RWPE2 (cell line): ENCODE results near the gene ITGB7.

Experiments
- ATAC-seq: fragments of 200-7000 bp; cut with Tn5 transposase; 3 replicates; pipeline ENCODE4 v1.9.1; 2021; ENCODE audit warnings: low read depth
- DNase-seq: peaks from one replicate; pipeline ENCODE4 v3.0.0-alpha.2; 2020; ENCODE audit warnings: low spot score
- H3K27ac ChIP-seq: fragments of 450-650 bp; 2 replicates; pipeline ENCODE4 v1.5.1; 2017; ENCODE audit warnings: mild to moderate bottlenecking; ENCODE audit not compliant: poor library complexity, severe bottlenecking
- H3K27me3 ChIP-seq: fragments of 250-450 bp; sonication (Bioruptor Pico); 2 replicates; pipeline ENCODE4 v1.5.1; 2021; ENCODE audit warnings: mild to moderate bottlenecking, moderate library complexity; ENCODE audit not compliant: insufficient read depth, poor library complexity, severe bottlenecking
- H3K36me3 ChIP-seq: fragments of 250-450 bp; sonication (Bioruptor Pico); 2 replicates; pipeline ENCODE4 v1.5.1; 2020; ENCODE audit warnings: low read depth, mild to moderate bottlenecking, moderate library complexity
- H3K4me1 ChIP-seq: fragments of 250-450 bp; sonication (Bioruptor Pico); 2 replicates; pipeline ENCODE4 v1.5.1; 2021; ENCODE audit warnings: mild to moderate bottlenecking, moderate library complexity; ENCODE audit not compliant: insufficient read depth, poor library complexity, severe bottlenecking
- H3K4me3 ChIP-seq: fragments of 250-450 bp; sonication (Bioruptor Pico); 2 replicates; pipeline ENCODE4 v1.5.1; 2021; ENCODE audit warnings: mild to moderate bottlenecking, moderate library complexity; ENCODE audit not compliant: severe bottlenecking
- H3K9me3 ChIP-seq: fragments of 250-450 bp; sonication (Bioruptor Pico); 2 replicates; pipeline ENCODE4 v1.5.1; 2021; ENCODE audit warnings: mild to moderate bottlenecking, moderate library complexity; ENCODE audit not compliant: severe bottlenecking
- TF ChIP-seq, protein P1 (sequence below): fragments of 450-650 bp; IDR thresholded peaks from one replicate; pipeline ENCODE4 v1.5.1; 2017; ENCODE audit warnings: mild to moderate bottlenecking, moderate library complexity; ENCODE audit not compliant: poor library complexity, severe bottlenecking

The ITGB7 gene

GRCh38 chr12:53193040-53193439 is 14.0 kb downstream of the ITGB7 start:
- Histone ChIP-seq H3K27me3 (no peaks in the 10 kb centered on the region), H3K4me1 (no peaks in the 10 kb centered on the region), H3K36me3 (peaks cover 5% of the 10 kb centered on the region; the same call in 1 of the 2 replicates), H3K9me3 (no peaks in the 10 kb centered on the region), H3K4me3 (no peak overlapping the region), H3K27ac (no peak overlapping the region)
- TF ChIP-seq, protein P1, sequence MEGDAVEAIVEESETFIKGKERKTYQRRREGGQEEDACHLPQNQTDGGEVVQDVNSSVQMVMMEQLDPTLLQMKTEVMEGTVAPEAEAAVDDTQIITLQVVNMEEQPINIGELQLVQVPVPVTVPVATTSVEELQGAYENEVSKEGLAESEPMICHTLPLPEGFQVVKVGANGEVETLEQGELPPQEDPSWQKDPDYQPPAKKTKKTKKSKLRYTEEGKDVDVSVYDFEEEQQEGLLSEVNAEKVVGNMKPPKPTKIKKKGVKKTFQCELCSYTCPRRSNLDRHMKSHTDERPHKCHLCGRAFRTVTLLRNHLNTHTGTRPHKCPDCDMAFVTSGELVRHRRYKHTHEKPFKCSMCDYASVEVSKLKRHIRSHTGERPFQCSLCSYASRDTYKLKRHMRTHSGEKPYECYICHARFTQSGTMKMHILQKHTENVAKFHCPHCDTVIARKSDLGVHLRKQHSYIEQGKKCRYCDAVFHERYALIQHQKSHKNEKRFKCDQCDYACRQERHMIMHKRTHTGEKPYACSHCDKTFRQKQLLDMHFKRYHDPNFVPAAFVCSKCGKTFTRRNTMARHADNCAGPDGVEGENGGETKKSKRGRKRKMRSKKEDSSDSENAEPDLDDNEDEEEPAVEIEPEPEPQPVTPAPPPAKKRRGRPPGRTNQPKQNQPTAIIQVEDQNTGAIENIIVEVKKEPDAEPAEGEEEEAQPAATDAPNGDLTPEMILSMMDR, result no peak
- no peak for ATAC-seq
- no peak for DNase-seq

GRCh38 chr12:53192531-53193021 is 14.5 kb downstream of the ITGB7 start:
- no peak for DNase-seq
- TF ChIP-seq, protein P1, result no peak
- Histone ChIP-seq H3K4me1 (no peaks in the 10 kb centered on the region), H3K27ac (no peak overlapping the region), H3K36me3 (peaks cover 5% of the 10 kb centered on the region; the same call in 1 of the 2 replicates), H3K27me3 (no peaks in the 10 kb centered on the region), H3K4me3 (no peak overlapping the region), H3K9me3 (no peaks in the 10 kb centered on the region)
- ATAC-seq, result no peak

DNA sequence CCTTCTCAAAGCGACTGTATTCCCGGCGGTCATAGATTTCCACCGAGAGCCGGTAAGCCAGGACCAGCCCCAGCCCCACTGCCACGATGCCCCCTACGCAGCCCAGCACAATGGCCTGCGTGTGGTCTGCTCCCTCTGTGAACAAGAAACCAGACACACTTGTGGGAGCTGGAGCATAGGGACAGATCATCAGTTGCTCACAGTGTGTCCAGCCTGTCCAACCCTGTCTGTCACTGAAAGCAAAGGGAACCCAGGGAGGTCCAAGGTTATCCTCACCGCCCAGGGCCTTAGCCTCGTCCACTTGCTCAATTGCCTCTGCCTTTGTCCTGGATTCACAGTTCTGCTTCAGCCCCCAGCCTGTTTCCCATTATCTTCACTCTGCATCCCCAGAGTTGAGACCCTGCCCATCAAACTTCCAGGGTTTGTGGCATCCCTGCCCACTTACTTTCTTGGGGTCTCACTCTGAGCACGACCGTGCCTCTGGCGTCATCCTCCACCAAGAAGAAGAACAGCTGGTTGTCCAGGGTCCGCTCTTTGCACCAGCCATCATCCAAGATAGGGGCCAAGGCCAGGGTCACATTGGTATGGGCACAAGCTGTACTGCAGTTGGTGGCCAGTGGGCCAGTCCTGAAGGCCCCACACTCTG is 15.0 kb downstream of the ITGB7 start:
- Histone ChIP-seq H3K27me3 (no peaks in the 10 kb centered on the region), H3K27ac (no peak overlapping the region), H3K9me3 (no peaks in the 10 kb centered on the region), H3K36me3 (peaks cover 6% of the 10 kb centered on the region), H3K4me1 (no peaks in the 10 kb centered on the region), H3K4me3 (no peak overlapping the region)
- ATAC-seq, result no peak
- DNase-seq, result no peak
- TF ChIP-seq, protein P1, result no peak

GRCh38 chr12:53191096-53191884 is 15.8 kb downstream of the ITGB7 start:
- Histone ChIP-seq H3K9me3 (no peaks in the 10 kb centered on the region), H3K36me3 (peaks cover 14% of the 10 kb centered on the region), H3K27me3 (no peaks in the 10 kb centered on the region), H3K4me3 (no peak overlapping the region), H3K4me1 (no peaks in the 10 kb centered on the region), H3K27ac (no peak overlapping the region)
- DNase-seq (no peak), ATAC-seq (no peak)
- TF ChIP-seq, protein P1, result no peak
